ENCODE data around the gene PRIMA1.

PRIMA1 gene

GRCh38 chr14:93728651-93729016 is 59.7 kb downstream of the PRIMA1 start:
- no peak for DNase-seq

GRCh38 chr14:93727917-93728650 is 60.2 kb downstream of the PRIMA1 start:
- no peak for DNase-seq

GRCh38 chr14:93727039-93727740 is 61.1 kb downstream of the PRIMA1 start:
- no peak for DNase-seq

GRCh38 chr14:93725993-93726392 is 62.3 kb downstream of the PRIMA1 start:
- no peak for DNase-seq

- DNase-seq = no peak
Measured at GRCh38 chr14:93725002-93725582, 63.2 kb downstream of the PRIMA1 start.

GRCh38 chr14:93723001-93723400 is 65.3 kb downstream of the PRIMA1 start:
- DNase-seq = no peak

GRCh38 chr14:93720981-93721483 is 67.3 kb downstream of the PRIMA1 start:
- no peak for DNase-seq

- DNase-seq = no peak
Measured at GRCh38 chr14:93720076-93720815, 68.0 kb downstream of the PRIMA1 start.

- no peak for DNase-seq
Measured at GRCh38 chr14:93719256-93719655, 69.0 kb downstream of the PRIMA1 start.

- DNase-seq = no peak
Measured at GRCh38 chr14:93717668-93718320, 70.5 kb downstream of the PRIMA1 start.

GRCh38 chr14:93716746-93717667 is 71.3 kb downstream of the PRIMA1 start:
- no peak for DNase-seq

GRCh38 chr14:93716002-93716745 is 72.1 kb downstream of the PRIMA1 start:
- DNase-seq = no peak

- no peak for DNase-seq
Measured at GRCh38 chr14:93715279-93715927, 72.9 kb downstream of the PRIMA1 start.

- no peak for DNase-seq
Measured at GRCh38 chr14:93714605-93715004, 73.7 kb downstream of the PRIMA1 start.

GRCh38 chr14:93713726-93714405 is 74.4 kb downstream of the PRIMA1 start:
- no peak for DNase-seq

GRCh38 chr14:93712838-93713724 is 75.2 kb downstream of the PRIMA1 start:
- peak; percentile 22 to 61 for DNase-seq

- DNase-seq = no peak
Measured at GRCh38 chr14:93712079-93712837, 76.0 kb downstream of the PRIMA1 start.

GRCh38 chr14:93709249-93709648 is 79.0 kb downstream of the PRIMA1 start:
- no peak for DNase-seq
